GM23338 (cell line): ENCODE data around the gene KIAA0232. TPM values are rescaled to one million over a fixed set of nuclear protein-coding genes. Genes with fewer than 3 reads are reported as not detected.

ENCODE experiments used
- ATAC-seq: fragments of 200-7000 bp; cut with Tn5 transposase; 3 replicates; pipeline ENCODE4 v1.9.1; 2020
- DNase-seq: peaks from one replicate; pipeline ENCODE4 v3.0.0-alpha.2; 2015; ENCODE audit warnings: low spot score
- H2AFZ ChIP-seq: fragments of 200-600 bp; sonication (generic); 2 replicates; pipeline ENCODE4 v1.8.0; 2016; ENCODE audit warnings: antibody characterized with exemption, mild to moderate bottlenecking, moderate library complexity
- H3F3A ChIP-seq: fragments of 200-600 bp; sonication (generic); replicated peaks from 2 replicates; pipeline ENCODE4 v1.8.0; 2017; ENCODE audit warnings: antibody characterized with exemption, mixed run types, low read depth
- H3K27ac ChIP-seq: fragments of 200-600 bp; sonication (generic); 2 replicates; pipeline ENCODE4 v1.6.1; 2016; ENCODE audit warnings: low read depth
- H3K27me3 ChIP-seq: fragments of 200-600 bp; sonication (generic); 2 replicates; pipeline ENCODE4 v1.8.0; 2016; ENCODE audit warnings: mild to moderate bottlenecking, mixed run types, moderate library complexity; ENCODE audit not compliant: insufficient read depth
- H3K36me3 ChIP-seq: fragments of 200-600 bp; sonication (generic); 2 replicates; pipeline ENCODE4 v1.8.0; 2016; ENCODE audit warnings: mild to moderate bottlenecking; ENCODE audit not compliant: insufficient read depth
- H3K4me1 ChIP-seq: fragments of 200-600 bp; sonication (generic); 2 replicates; pipeline ENCODE4 v1.8.0; 2016; ENCODE audit warnings: mild to moderate bottlenecking, moderate library complexity; ENCODE audit not compliant: insufficient read depth
- H3K4me2 ChIP-seq: fragments of 200-600 bp; sonication (generic); 2 replicates; pipeline ENCODE4 v1.7.1; 2017; ENCODE audit warnings: mixed run types
- H3K4me3 ChIP-seq: fragments of 200-600 bp; sonication (generic); 2 replicates; pipeline ENCODE4 v1.6.1; 2016; ENCODE audit warnings: mixed run types
- H3K79me2 ChIP-seq: fragments of 200-600 bp; sonication (generic); replicated peaks from 2 replicates; pipeline ENCODE4 v1.8.0; 2017; ENCODE audit warnings: mild to moderate bottlenecking; ENCODE audit not compliant: insufficient read depth
- H3K9me2 ChIP-seq: fragments of 200-600 bp; sonication (generic); 2 replicates; pipeline ENCODE4 v1.8.0; 2017; ENCODE audit not compliant: insufficient read depth
- H4K20me1 ChIP-seq: fragments of 200-600 bp; sonication (generic); replicated peaks from 2 replicates; pipeline ENCODE4 v1.8.0; 2017; ENCODE audit warnings: mild to moderate bottlenecking; ENCODE audit not compliant: insufficient read depth
- H3K27ac Mint-ChIP-seq: 2 replicates; pipeline ENCODE4 v1.8.0; 2020; ENCODE audit warnings: inconsistent platforms, mild to moderate bottlenecking, moderate library complexity, mixed read lengths
- H3K27me3 Mint-ChIP-seq: 3 replicates; pipeline ENCODE4 v1.8.0; 2022; ENCODE audit warnings: low read depth, mild to moderate bottlenecking, moderate library complexity, mixed read lengths, inconsistent platforms; ENCODE audit not compliant: insufficient read depth, poor library complexity
- H3K36me3 Mint-ChIP-seq: 3 replicates; pipeline ENCODE4 v1.8.0; 2021; ENCODE audit warnings: low read depth, mild to moderate bottlenecking, inconsistent platforms, moderate library complexity, mixed read lengths
- H3K4me1 Mint-ChIP-seq: 3 replicates; pipeline ENCODE4 v1.8.0; 2020; ENCODE audit warnings: mild to moderate bottlenecking, inconsistent platforms, mixed read lengths
- H3K4me3 Mint-ChIP-seq: 3 replicates; pipeline ENCODE4 v1.8.0; 2021; ENCODE audit warnings: moderate library complexity, mild to moderate bottlenecking, inconsistent platforms, mixed read lengths
- H3K9me3 Mint-ChIP-seq: 3 replicates; pipeline ENCODE4 v1.8.0; 2020; ENCODE audit warnings: moderate library complexity, mild to moderate bottlenecking, inconsistent platforms, mixed read lengths
- CREB1 ChIP-seq: fragments of 250-450 bp; sonication (Bioruptor Pico); IDR thresholded peaks from 2 replicates; pipeline ENCODE4 v1.5.0; 2020; ENCODE audit warnings: low read depth, mild to moderate bottlenecking, moderate library complexity
- EZH2 ChIP-seq: fragments of 200-600 bp; sonication (generic); IDR thresholded peaks from one replicate; pipeline ENCODE4 v1.8.0; 2017; ENCODE audit warnings: antibody characterized with exemption, mild to moderate bottlenecking, low read depth; ENCODE audit not compliant: unreplicated experiment
- EZH2phosphoT487 ChIP-seq: fragments of 200-600 bp; sonication (generic); IDR thresholded peaks from one replicate; pipeline ENCODE4 v1.8.1; 2018; ENCODE audit warnings: antibody characterized with exemption; ENCODE audit not compliant: unreplicated experiment
- JUNB ChIP-seq: IDR thresholded peaks from one replicate; pipeline ENCODE4 v1.6.1; 2016; ENCODE audit warnings: antibody characterized with exemption; ENCODE audit not compliant: unreplicated experiment
- NANOG ChIP-seq: IDR thresholded peaks from 2 replicates; pipeline ENCODE4 v1.6.1; 2016; ENCODE audit warnings: antibody characterized with exemption, borderline replicate concordance
- ZNF114 ChIP-seq: fragments of 250-450 bp; sonication (Bioruptor Pico); IDR thresholded peaks from 2 replicates; pipeline ENCODE4 v1.5.0; 2020; ENCODE audit warnings: mild to moderate bottlenecking, moderate library complexity
- ZNF331 ChIP-seq: fragments of 250-450 bp; sonication (Bioruptor Pico); IDR thresholded peaks from 2 replicates; pipeline ENCODE4 v1.5.0; 2020; ENCODE audit warnings: low read depth, mild to moderate bottlenecking, moderate library complexity
- polyA plus RNA-seq: library from polyadenylated mRNA; unstranded; fragments of >200 nt; fragmentation: Nextera tagmentation; extraction: Ambion mirVana; gene quantifications from 2 replicates; pipeline ENCODE4 v1.2.1, GENCODE V29; 2016
- total RNA-seq: library from RNA; depleted of rRNA; stranded (reverse); fragments of >200 nt; shearing (Covaris generic); gene quantifications from 2 replicates; pipeline ENCODE4 v1.2.3, GENCODE V29; 2014
- TF ChIP-seq, protein P1 (sequence below): fragments of 250-450 bp; sonication (Bioruptor Pico); IDR thresholded peaks from 2 replicates; pipeline ENCODE4 v1.5.0; 2020; ENCODE audit warnings: mild to moderate bottlenecking, moderate library complexity
- TF ChIP-seq, protein P2 (sequence below): IDR thresholded peaks from 2 replicates; pipeline ENCODE4 v1.6.1; 2016; ENCODE audit warnings: antibody characterized with exemption
- TF ChIP-seq, protein P3 (sequence below), 2 experiments: fragments of 200-600 bp in 1 of 2; sonication (generic) in 1 of 2; conservative IDR thresholded peaks; 2 replicates each; pipeline versions ENCODE4 v1.5.1 to v1.6.1; 2016 to 2017; ENCODE audit warnings: antibody characterized with exemption in 2 of 2, low read depth in 2 of 2, mild to moderate bottlenecking in 2 of 2, moderate library complexity in 1 of 2
- TF ChIP-seq, protein P4 (sequence below): IDR thresholded peaks from one replicate; pipeline ENCODE4 v1.6.1; 2018; ENCODE audit warnings: antibody characterized with exemption; ENCODE audit not compliant: unreplicated experiment

Gene KIAA0232
- total and polyA plus RNA-seq, 2 experiments from 2014 or later, result 14.3 to 34.9 TPM

DNA sequence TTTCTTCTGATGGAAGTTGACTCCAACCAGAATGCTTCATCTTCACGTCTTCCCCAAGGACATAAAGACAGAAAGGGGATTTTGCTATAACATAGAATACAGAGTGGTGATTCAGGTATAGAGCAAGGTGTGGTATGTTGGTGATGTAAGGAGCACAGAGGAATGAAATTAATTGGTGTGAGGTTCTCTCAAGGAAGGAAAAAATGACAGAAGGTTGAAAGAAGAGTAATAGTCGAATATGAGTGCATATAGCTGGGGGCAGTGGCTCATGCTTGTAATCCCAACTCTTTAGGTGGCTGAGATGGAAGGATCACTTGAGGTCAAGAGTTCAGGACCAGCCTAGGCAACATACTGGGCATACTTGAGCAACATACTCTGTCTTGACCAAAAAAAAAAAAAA lies 20.1 kb downstream of the KIAA0232 start (continued):
- TF ChIP-seq, protein P1, sequence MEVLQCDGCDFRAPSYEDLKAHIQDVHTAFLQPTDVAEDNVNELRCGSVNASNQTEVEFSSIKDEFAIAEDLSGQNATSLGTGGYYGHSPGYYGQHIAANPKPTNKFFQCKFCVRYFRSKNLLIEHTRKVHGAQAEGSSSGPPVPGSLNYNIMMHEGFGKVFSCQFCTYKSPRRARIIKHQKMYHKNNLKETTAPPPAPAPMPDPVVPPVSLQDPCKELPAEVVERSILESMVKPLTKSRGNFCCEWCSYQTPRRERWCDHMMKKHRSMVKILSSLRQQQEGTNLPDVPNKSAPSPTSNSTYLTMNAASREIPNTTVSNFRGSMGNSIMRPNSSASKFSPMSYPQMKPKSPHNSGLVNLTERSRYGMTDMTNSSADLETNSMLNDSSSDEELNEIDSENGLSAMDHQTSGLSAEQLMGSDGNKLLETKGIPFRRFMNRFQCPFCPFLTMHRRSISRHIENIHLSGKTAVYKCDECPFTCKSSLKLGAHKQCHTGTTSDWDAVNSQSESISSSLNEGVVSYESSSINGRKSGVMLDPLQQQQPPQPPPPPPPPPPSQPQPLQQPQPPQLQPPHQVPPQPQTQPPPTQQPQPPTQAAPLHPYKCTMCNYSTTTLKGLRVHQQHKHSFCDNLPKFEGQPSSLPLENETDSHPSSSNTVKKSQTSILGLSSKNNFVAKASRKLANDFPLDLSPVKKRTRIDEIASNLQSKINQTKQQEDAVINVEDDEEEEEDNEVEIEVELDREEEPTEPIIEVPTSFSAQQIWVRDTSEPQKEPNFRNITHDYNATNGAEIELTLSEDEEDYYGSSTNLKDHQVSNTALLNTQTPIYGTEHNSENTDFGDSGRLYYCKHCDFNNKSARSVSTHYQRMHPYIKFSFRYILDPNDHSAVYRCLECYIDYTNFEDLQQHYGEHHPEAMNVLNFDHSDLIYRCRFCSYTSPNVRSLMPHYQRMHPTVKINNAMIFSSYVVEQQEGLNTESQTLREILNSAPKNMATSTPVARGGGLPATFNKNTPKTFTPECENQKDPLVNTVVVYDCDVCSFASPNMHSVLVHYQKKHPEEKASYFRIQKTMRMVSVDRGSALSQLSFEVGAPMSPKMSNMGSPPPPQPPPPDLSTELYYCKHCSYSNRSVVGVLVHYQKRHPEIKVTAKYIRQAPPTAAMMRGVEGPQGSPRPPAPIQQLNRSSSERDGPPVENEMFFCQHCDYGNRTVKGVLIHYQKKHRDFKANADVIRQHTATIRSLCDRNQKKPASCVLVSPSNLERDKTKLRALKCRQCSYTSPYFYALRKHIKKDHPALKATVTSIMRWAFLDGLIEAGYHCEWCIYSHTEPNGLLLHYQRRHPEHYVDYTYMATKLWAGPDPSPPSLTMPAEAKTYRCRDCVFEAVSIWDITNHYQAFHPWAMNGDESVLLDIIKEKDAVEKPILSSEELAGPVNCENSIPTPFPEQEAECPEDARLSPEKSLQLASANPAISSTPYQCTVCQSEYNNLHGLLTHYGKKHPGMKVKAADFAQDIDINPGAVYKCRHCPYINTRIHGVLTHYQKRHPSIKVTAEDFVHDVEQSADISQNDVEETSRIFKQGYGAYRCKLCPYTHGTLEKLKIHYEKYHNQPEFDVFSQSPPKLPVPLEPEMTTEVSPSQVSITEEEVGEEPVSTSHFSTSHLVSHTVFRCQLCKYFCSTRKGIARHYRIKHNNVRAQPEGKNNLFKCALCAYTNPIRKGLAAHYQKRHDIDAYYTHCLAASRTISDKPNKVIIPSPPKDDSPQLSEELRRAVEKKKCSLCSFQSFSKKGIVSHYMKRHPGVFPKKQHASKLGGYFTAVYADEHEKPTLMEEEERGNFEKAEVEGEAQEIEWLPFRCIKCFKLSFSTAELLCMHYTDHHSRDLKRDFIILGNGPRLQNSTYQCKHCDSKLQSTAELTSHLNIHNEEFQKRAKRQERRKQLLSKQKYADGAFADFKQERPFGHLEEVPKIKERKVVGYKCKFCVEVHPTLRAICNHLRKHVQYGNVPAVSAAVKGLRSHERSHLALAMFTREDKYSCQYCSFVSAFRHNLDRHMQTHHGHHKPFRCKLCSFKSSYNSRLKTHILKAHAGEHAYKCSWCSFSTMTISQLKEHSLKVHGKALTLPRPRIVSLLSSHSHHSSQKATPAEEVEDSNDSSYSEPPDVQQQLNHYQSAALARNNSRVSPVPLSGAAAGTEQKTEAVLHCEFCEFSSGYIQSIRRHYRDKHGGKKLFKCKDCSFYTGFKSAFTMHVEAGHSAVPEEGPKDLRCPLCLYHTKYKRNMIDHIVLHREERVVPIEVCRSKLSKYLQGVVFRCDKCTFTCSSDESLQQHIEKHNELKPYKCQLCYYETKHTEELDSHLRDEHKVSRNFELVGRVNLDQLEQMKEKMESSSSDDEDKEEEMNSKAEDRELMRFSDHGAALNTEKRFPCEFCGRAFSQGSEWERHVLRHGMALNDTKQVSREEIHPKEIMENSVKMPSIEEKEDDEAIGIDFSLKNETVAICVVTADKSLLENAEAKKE (CRISPR knock-in tag), result no peak

DNA sequence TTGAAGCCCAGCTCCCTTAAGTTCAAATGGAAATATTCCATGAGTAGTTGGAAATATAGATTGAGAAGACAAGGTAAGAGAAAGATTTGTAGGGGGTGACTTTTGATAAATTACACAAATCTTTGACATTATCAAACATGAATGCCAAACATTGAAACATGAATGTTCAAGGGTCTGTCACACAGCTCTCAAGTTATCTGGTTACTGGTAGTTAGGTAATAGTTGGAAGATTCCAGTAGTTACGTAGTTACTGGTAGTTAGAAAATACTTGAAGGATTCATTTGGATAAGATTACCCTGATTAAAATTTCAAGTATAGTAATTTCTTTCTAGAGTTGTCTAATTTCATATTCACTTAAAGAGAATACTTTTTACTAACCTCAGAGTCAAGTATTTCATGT lies 20.7 kb downstream of the KIAA0232 start:
- Histone ChIP-seq H3K4me2 (no peak overlapping the region), H2AFZ (no peak overlapping the region), H3K27ac (no peak overlapping the region), H3K4me3 (no peak overlapping the region), H3K4me1 (no peaks in the 10 kb centered on the region), H3K79me2 (peaks cover 91% of the 10 kb centered on the region), H3K9me2 (no peaks in the 10 kb centered on the region), H4K20me1 (peaks cover 46% of the 10 kb centered on the region), H3K27me3 (no peaks in the 10 kb centered on the region), H3K36me3 (no peaks in the 10 kb centered on the region), H3F3A (no peaks in the 10 kb centered on the region)
- no peaks in the 10 kb centered on the region for H3K36me3 Mint-ChIP-seq
- DNase-seq (no peak), ATAC-seq (no peak)
- H3K4me1 Mint-ChIP-seq, result peaks cover 19% of the 10 kb centered on the region; the same call in 2 of the 3 replicates
- H3K27ac Mint-ChIP-seq, result no peak overlapping the region
- no peak overlapping the region for H3K4me3 Mint-ChIP-seq
- no peaks in the 10 kb centered on the region for H3K27me3 Mint-ChIP-seq
- TF ChIP-seq NANOG, result no peak
- TF ChIP-seq, protein P2, sequence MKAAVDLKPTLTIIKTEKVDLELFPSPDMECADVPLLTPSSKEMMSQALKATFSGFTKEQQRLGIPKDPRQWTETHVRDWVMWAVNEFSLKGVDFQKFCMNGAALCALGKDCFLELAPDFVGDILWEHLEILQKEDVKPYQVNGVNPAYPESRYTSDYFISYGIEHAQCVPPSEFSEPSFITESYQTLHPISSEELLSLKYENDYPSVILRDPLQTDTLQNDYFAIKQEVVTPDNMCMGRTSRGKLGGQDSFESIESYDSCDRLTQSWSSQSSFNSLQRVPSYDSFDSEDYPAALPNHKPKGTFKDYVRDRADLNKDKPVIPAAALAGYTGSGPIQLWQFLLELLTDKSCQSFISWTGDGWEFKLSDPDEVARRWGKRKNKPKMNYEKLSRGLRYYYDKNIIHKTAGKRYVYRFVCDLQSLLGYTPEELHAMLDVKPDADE, result no peak
- TF ChIP-seq JUNB, result no peak
- TF ChIP-seq EZH2, result no peak
- TF ChIP-seq, protein P3, sequence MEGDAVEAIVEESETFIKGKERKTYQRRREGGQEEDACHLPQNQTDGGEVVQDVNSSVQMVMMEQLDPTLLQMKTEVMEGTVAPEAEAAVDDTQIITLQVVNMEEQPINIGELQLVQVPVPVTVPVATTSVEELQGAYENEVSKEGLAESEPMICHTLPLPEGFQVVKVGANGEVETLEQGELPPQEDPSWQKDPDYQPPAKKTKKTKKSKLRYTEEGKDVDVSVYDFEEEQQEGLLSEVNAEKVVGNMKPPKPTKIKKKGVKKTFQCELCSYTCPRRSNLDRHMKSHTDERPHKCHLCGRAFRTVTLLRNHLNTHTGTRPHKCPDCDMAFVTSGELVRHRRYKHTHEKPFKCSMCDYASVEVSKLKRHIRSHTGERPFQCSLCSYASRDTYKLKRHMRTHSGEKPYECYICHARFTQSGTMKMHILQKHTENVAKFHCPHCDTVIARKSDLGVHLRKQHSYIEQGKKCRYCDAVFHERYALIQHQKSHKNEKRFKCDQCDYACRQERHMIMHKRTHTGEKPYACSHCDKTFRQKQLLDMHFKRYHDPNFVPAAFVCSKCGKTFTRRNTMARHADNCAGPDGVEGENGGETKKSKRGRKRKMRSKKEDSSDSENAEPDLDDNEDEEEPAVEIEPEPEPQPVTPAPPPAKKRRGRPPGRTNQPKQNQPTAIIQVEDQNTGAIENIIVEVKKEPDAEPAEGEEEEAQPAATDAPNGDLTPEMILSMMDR (conservative IDR thresholded peaks at IDR 0.05; ENCODE audit: low read depth in 2 of 2), result no peak
- no peak for TF ChIP-seq CREB1 (CRISPR knock-in tag)
- TF ChIP-seq ZNF331 (CRISPR knock-in tag), result no peak
- TF ChIP-seq EZH2phosphoT487, result no peak
- TF ChIP-seq ZNF114 (CRISPR knock-in tag), result no peak
- TF ChIP-seq, protein P4, sequence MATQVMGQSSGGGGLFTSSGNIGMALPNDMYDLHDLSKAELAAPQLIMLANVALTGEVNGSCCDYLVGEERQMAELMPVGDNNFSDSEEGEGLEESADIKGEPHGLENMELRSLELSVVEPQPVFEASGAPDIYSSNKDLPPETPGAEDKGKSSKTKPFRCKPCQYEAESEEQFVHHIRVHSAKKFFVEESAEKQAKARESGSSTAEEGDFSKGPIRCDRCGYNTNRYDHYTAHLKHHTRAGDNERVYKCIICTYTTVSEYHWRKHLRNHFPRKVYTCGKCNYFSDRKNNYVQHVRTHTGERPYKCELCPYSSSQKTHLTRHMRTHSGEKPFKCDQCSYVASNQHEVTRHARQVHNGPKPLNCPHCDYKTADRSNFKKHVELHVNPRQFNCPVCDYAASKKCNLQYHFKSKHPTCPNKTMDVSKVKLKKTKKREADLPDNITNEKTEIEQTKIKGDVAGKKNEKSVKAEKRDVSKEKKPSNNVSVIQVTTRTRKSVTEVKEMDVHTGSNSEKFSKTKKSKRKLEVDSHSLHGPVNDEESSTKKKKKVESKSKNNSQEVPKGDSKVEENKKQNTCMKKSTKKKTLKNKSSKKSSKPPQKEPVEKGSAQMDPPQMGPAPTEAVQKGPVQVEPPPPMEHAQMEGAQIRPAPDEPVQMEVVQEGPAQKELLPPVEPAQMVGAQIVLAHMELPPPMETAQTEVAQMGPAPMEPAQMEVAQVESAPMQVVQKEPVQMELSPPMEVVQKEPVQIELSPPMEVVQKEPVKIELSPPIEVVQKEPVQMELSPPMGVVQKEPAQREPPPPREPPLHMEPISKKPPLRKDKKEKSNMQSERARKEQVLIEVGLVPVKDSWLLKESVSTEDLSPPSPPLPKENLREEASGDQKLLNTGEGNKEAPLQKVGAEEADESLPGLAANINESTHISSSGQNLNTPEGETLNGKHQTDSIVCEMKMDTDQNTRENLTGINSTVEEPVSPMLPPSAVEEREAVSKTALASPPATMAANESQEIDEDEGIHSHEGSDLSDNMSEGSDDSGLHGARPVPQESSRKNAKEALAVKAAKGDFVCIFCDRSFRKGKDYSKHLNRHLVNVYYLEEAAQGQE, result no peak
- no peaks in the 10 kb centered on the region for H3K9me3 Mint-ChIP-seq
